HepG2 (cell line): Measurements from ENCODE around the gene ZGRF1. TPM values are rescaled to one million over a fixed set of nuclear protein-coding genes. Genes with fewer than 3 reads are reported as not detected.

Source experiments
- ATAC-seq: fragments of 200-7000 bp; cut with Tn5 transposase; 3 replicates; pipeline ENCODE4 v1.9.1; 2020; ENCODE audit warnings: mild to moderate bottlenecking, moderate library complexity
- BruUV-seq: library from RNA; stranded (reverse); fragments of 400-500 nt; replicated peaks from 2 replicates; lab custom pipeline; 2021; lab: Mats Ljungman, UMichigan
- CTCF ChIA-PET: fragments of 300-600 bp; formaldehyde crosslinking; extraction: SDS; loops from one replicate; lab custom pipeline; 2021; ENCODE audit warnings: low total read pairs, inconsistent platforms, low intra/inter-chr PET ratio; lab: Yijun Ruan, JAX
- POLR2A ChIA-PET: fragments of 350-600 bp; sonication (Branson Sonifier 250); formaldehyde crosslinking; loops from one replicate; lab custom pipeline; 2020; ENCODE audit warnings: antibody characterized with exemption, inconsistent platforms; lab: Yijun Ruan, JAX
- DNase-seq: peaks from one replicate; pipeline ENCODE4 v3.0.0-alpha.2; 2015; ENCODE audit warnings: low spot score
- FAIRE-seq: peaks from 3 replicates; lab custom pipeline; 2011; peaks lifted over from hg19 to GRCh38; lab: Jason Lieb, UNC
- H2AFZ ChIP-seq: one replicate; pipeline ENCODE4 v1.6.1; 2011; ENCODE audit warnings: low read length, inconsistent platforms
- H3K27ac ChIP-seq: fragments of 300-600 bp; 3 replicates; pipeline ENCODE4 v1.8.0; 2011; ENCODE audit warnings: mixed run types, mild to moderate bottlenecking, mixed read lengths, low read length, inconsistent platforms; ENCODE audit not compliant: insufficient read depth; ENCODE audit errors: extremely low read length
- H3K27me3 ChIP-seq, 2 experiments: fragments of 200-600 bp in 1 of 2; 2 replicates in 1 of 2; 3 replicates in 1 of 2; pipeline versions ENCODE4 v1.6.0 to v1.8.0; 2011; ENCODE audit warnings: low read length in 2 of 2, mild to moderate bottlenecking in 2 of 2, moderate library complexity in 2 of 2, inconsistent platforms in 1 of 2; ENCODE audit not compliant: insufficient read depth in 2 of 2, control insufficient read depth in 1 of 2
- H3K36me3 ChIP-seq, 2 experiments: fragments of 200-600 bp in 1 of 2; replicated peaks in 1 of 2; 2 replicates in 1 of 2; 3 replicates in 1 of 2; pipeline versions ENCODE4 v1.5.1 to v1.8.0; 2011; ENCODE audit warnings: low read length in 2 of 2, inconsistent platforms in 1 of 2; ENCODE audit not compliant: insufficient read depth in 2 of 2, control insufficient read depth in 1 of 2
- H3K4me1 ChIP-seq: 2 replicates; pipeline ENCODE4 v1.5.1; 2012; ENCODE audit warnings: low read length, inconsistent platforms; ENCODE audit not compliant: insufficient read depth
- H3K4me2 ChIP-seq: 2 replicates; pipeline ENCODE4 v1.6.0; 2011; ENCODE audit warnings: low read depth, low read length, inconsistent platforms
- H3K4me3 ChIP-seq, 3 experiments: fragments of 200-600 bp in 1 of 3; sonication (generic), shearing (Covaris generic) in 1 of 3; replicated peaks in 1 of 3; 2 replicates each; pipeline ENCODE4 v1.5.1; 2011 to 2016; ENCODE audit warnings: low read length in 3 of 3, inconsistent platforms in 2 of 3, low read depth in 2 of 3, mild to moderate bottlenecking in 2 of 3, control low read depth in 1 of 3, mixed read lengths in 1 of 3; ENCODE audit not compliant: insufficient read depth in 1 of 3
- H3K79me2 ChIP-seq: one replicate; pipeline ENCODE4 v1.6.1; 2011; ENCODE audit warnings: low read length, inconsistent platforms; ENCODE audit not compliant: insufficient read depth
- H3K9ac ChIP-seq: 2 replicates; pipeline ENCODE4 v1.6.0; 2011; ENCODE audit warnings: mild to moderate bottlenecking, low read depth, low read length, inconsistent platforms; ENCODE audit not compliant: insufficient read depth
- H3K9me3 ChIP-seq: 2 replicates; pipeline ENCODE4 v1.5.1; 2012; ENCODE audit warnings: mild to moderate bottlenecking, low read length
- H4K20me1 ChIP-seq: 2 replicates; pipeline ENCODE4 v1.6.0; 2011; ENCODE audit warnings: inconsistent platforms, mild to moderate bottlenecking, low read length, moderate library complexity; ENCODE audit not compliant: insufficient read depth
- CTCF ChIP-seq: sonication (generic); formaldehyde crosslinking; IDR thresholded peaks from 2 replicates; pipeline ENCODE4 v1.5.0; 2020; ENCODE audit warnings: mild to moderate bottlenecking, missing genetic modification reagents, moderate library complexity
- IKZF4 ChIP-seq: sonication (generic); formaldehyde crosslinking; IDR thresholded peaks from 2 replicates; pipeline ENCODE4 v1.5.1; 2020; ENCODE audit warnings: borderline replicate concordance, mild to moderate bottlenecking, low read depth, missing genetic modification reagents; ENCODE audit errors: not compliant biosample characterization
- SALL1 ChIP-seq: sonication (generic); formaldehyde crosslinking; IDR thresholded peaks from 2 replicates; pipeline ENCODE4 v1.8.0; 2022; ENCODE audit warnings: mild to moderate bottlenecking, missing genetic modification reagents
- ZNF362 ChIP-seq: sonication (generic); formaldehyde crosslinking; IDR thresholded peaks from 2 replicates; pipeline ENCODE4 v1.4.0; 2020; ENCODE audit warnings: missing genetic modification reagents, mild to moderate bottlenecking, borderline replicate concordance
- ZNF567 ChIP-seq: sonication (generic); formaldehyde crosslinking; IDR thresholded peaks from 2 replicates; pipeline ENCODE4 v1.8.1; 2023; ENCODE audit warnings: mild to moderate bottlenecking, missing genetic modification reagents, borderline replicate concordance
- WGBS: methylation state at CpG from one replicate; pipeline ENCODE4 v1.1.6; 2017; ENCODE audit warnings: low lambda C conversion rate; 5-methylcytosine and 5-hydroxymethylcytosine counted together
- in situ Hi-C: cut with HindIII; loops from 2 replicates; pipeline ENCODE4 v1.10.0; 2017; ENCODE audit warnings: low pct_unique_long_range_greater_than_20kb; ENCODE audit not compliant: extremely low pct_ligation_motif_present
- intact Hi-C: fragments of 100-400 bp; cut with micrococcal nuclease; formaldehyde crosslinking; loops from one replicate; pipeline ENCODE4 v1.10.0; 2022; ENCODE audit not compliant: unreplicated experiment
- polyA plus RNA-seq, 8 experiments: library from polyadenylated mRNA; depleted of rRNA in 3 of 8; stranded (reverse) in 7 of 8; unstranded in 1 of 8; fragments of >200 nt; fragmentation: Illumina TruSeq in 4 of 8; extraction: Trizol in 4 of 8; gene quantifications; 2 replicates each; pipeline versions ENCODE4 v1.2.1 to v1.2.3, GENCODE V29; 2011 to 2016; ENCODE audit warnings: low read depth in 4 of 8, missing spikeins in 1 of 8, mixed read lengths in 1 of 8; ENCODE audit not compliant: insufficient read depth in 1 of 8
- total RNA-seq, 5 experiments: library from RNA; depleted of rRNA; stranded (reverse); fragments of >200 nt; fragmentation: Illumina TruSeq; extraction: Trizol; gene quantifications; 2 replicates each; pipeline ENCODE4 v1.2.3, GENCODE V29; 2016; ENCODE audit warnings: low read depth in 1 of 5
- TF ChIP-seq, protein P1 (sequence below): sonication (generic); formaldehyde crosslinking; IDR thresholded peaks from 2 replicates; pipeline ENCODE4 v1.4.0; 2020; ENCODE audit warnings: mild to moderate bottlenecking, missing genetic modification reagents
- TF ChIP-seq, protein P2 (sequence below): sonication (generic); formaldehyde crosslinking; IDR thresholded peaks from 2 replicates; pipeline ENCODE4 v1.9.0; 2021; ENCODE audit warnings: missing genetic modification reagents, borderline replicate concordance
- TF ChIP-seq, protein P3 (sequence below): sonication (generic); formaldehyde crosslinking; IDR thresholded peaks from 2 replicates; pipeline ENCODE4 v1.9.0; 2021; ENCODE audit warnings: missing genetic modification reagents, borderline replicate concordance

ZGRF1 gene
- total and polyA plus RNA-seq, 2 of the 13 experiments (the other 11 are each of a cell fraction or from before 2014, with no cell fraction given) = 8.6 to 15.9 TPM

DNA sequence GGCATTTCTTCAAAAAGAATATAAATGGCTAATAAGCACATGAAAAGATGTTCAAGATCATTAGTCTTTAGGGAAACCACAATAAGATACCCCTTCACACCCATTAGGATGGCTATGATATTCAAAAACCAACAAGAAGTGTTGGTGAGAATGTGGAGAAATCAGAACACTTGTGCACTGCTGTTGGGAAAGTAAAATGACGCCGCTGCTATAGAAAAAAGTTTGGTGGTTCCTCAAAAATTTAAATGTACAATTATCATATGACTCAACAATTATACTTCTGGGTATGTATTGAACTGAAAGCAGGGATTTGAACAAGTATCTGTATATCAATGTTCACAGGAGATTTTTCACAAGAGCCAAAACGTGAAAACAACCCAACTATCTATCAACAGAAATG lies 91.4 kb downstream of the ZGRF1 start:
- H3K27me3 ChIP-seq = no peaks in the 10 kb centered on the region
- no peak for DNase-seq
- ChIA-PET POLR2A (no interaction called here), CTCF (no interaction called here)
- 100% methylated on average over 3 of the region's 3 CpGs for WGBS
- no peaks in the 10 kb centered on the region for H3K4me1 ChIP-seq
- no peak overlapping the region for H3K4me3 ChIP-seq
- H3K27ac ChIP-seq = no peak overlapping the region
- H3K9me3 ChIP-seq = no peaks in the 10 kb centered on the region
- intact Hi-C loops (no loop called here), in situ Hi-C loops (no loop called here)
- FAIRE-seq = no peak
- no peak for ATAC-seq
- H3K36me3 ChIP-seq = no peaks in the 10 kb centered on the region
- H4K20me1 ChIP-seq = no peaks in the 10 kb centered on the region
- BruUV-seq = no TSS peak
- H3K9ac ChIP-seq = no peak overlapping the region
- no peaks in the 10 kb centered on the region for H3K79me2 ChIP-seq
- H3K4me2 ChIP-seq = no peak overlapping the region
- no peak overlapping the region for H2AFZ ChIP-seq
- TF ChIP-seq ZNF362 (CRISPR knock-in tag) (no peak), ZNF567 (CRISPR knock-in tag) (no peak), SALL1 (CRISPR knock-in tag) (no peak), CTCF (CRISPR knock-in tag) (no peak), IKZF4 (CRISPR knock-in tag) (no peak)
- TF ChIP-seq, protein P1, sequence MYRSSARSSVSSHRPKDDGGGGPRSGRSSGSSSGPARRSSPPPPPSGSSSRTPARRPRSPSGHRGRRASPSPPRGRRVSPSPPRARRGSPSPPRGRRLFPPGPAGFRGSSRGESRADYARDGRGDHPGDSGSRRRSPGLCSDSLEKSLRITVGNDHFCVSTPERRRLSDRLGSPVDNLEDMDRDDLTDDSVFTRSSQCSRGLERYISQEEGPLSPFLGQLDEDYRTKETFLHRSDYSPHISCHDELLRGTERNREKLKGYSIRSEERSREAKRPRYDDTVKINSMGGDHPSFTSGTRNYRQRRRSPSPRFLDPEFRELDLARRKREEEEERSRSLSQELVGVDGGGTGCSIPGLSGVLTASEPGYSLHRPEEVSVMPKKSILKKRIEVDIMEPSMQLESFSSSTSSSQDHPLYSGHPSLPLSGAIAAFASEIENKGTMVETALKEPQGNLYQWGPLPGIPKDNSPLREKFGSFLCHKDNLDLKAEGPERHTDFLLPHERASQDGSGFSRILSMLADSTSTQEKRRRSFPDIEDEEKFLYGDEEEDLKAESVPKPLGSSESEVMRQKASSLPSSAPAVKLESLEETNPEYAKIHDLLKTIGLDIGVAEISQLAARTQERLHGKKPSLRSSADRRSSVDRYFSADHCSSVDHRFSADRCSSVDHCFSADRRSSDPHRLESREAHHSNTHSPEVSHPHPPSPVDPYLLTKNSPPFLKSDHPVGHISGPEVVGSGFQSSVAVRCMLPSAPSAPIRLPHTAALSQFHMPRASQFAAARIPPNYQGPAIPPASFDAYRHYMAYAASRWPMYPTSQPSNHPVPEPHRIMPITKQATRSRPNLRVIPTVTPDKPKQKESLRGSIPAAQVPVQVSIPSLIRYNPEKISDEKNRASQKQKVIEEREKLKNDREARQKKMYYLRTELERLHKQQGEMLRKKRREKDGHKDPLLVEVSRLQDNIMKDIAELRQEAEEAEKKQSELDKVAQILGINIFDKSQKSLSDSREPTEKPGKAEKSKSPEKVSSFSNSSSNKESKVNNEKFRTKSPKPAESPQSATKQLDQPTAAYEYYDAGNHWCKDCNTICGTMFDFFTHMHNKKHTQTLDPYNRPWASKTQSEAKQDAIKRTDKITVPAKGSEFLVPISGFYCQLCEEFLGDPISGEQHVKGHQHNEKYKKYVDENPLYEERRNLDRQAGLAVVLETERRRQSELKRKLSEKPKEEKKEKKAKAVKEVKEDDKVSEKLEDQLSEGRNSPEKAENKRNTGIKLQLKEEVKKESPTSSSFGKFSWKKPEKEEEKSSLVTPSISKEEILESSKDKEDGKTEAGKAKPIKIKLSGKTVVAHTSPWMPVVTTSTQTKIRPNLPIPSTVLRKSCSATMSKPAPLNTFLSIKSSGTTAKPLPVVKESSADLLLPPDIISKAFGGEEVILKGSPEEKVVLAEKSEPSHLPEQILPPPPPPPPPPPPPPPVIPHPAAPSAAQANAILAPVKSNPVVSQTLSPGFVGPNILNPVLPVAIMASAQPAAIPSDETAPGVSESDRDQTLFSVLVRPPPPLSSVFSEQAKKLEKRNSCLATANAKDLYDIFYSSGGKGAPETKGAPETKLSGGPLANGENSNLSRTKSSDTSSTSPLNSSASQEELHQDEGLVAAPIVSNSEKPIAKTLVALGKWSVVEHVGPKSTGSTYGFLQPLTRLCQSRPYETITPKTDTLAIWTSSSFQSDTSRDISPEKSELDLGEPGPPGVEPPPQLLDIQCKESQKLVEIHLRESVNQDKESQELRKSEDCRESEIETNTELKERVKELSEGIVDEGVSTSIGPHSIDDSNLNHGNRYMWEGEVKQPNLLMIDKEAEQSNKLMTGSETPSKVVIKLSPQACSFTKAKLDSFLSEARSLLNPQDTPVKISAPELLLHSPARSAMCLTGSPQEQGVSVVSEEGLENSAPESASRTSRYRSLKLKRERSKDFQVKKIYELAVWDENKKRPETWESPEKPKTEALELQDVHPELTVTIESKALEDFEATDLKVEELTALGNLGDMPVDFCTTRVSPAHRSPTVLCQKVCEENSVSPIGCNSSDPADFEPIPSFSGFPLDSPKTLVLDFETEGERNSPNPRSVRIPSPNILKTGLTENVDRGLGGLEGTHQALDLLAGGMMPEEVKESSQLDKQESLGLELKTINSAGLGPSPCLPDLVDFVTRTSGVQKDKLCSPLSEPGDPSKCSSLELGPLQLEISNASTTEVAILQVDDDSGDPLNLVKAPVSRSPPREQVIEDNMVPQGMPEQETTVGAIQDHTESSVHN (CRISPR knock-in tag) = no peak
- TF ChIP-seq, protein P2, sequence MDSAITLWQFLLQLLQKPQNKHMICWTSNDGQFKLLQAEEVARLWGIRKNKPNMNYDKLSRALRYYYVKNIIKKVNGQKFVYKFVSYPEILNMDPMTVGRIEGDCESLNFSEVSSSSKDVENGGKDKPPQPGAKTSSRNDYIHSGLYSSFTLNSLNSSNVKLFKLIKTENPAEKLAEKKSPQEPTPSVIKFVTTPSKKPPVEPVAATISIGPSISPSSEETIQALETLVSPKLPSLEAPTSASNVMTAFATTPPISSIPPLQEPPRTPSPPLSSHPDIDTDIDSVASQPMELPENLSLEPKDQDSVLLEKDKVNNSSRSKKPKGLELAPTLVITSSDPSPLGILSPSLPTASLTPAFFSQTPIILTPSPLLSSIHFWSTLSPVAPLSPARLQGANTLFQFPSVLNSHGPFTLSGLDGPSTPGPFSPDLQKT (CRISPR knock-in tag) = no peak
- TF ChIP-seq, protein P3, sequence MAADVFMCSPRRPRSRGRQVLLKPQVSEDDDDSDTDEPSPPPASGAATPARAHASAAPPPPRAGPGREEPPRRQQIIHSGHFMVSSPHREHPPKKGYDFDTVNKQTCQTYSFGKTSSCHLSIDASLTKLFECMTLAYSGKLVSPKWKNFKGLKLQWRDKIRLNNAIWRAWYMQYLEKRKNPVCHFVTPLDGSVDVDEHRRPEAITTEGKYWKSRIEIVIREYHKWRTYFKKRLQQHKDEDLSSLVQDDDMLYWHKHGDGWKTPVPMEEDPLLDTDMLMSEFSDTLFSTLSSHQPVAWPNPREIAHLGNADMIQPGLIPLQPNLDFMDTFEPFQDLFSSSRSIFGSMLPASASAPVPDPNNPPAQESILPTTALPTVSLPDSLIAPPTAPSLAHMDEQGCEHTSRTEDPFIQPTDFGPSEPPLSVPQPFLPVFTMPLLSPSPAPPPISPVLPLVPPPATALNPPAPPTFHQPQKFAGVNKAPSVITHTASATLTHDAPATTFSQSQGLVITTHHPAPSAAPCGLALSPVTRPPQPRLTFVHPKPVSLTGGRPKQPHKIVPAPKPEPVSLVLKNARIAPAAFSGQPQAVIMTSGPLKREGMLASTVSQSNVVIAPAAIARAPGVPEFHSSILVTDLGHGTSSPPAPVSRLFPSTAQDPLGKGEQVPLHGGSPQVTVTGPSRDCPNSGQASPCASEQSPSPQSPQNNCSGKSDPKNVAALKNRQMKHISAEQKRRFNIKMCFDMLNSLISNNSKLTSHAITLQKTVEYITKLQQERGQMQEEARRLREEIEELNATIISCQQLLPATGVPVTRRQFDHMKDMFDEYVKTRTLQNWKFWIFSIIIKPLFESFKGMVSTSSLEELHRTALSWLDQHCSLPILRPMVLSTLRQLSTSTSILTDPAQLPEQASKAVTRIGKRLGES = no peak
